Tibial nerve (tissue), 3 donors: ENCODE data around the gene FANK1.

Experiments used
- EP300 ChIP-seq, 2 donors: sonication (generic); formaldehyde crosslinking; IDR thresholded peaks; one replicate each; pipeline ENCODE4 v1.6.1; 2017; ENCODE audit warnings: antibody characterized with exemption in 2 of 2, mild to moderate bottlenecking in 1 of 2
- POLR2A ChIP-seq, 2 donors: fragments of 450-650 bp; IDR thresholded peaks; one replicate each; pipeline ENCODE4 v1.6.1; 2017; ENCODE audit warnings: antibody characterized with exemption in 2 of 2, mild to moderate bottlenecking in 2 of 2, moderate library complexity in 2 of 2

GRCh38 chr10:126011995-126012394 lies 115.6 kb downstream of the FANK1 start:
- no peak for TF ChIP-seq EP300 (IDR thresholded peaks at IDR 0.05)
- no peak for TF ChIP-seq POLR2A (IDR thresholded peaks at IDR 0.05)
